HEK293T (cell line): ENCODE data around the gene MLH3.

ENCODE experiments used
- CTCF ChIA-PET: fragments of 350-600 bp; formaldehyde crosslinking; extraction: SDS; loops from one replicate; lab custom pipeline; 2021; ENCODE audit warnings: antibody characterized with exemption, inconsistent platforms; lab: Yijun Ruan, JAX
- POLR2A ChIA-PET: fragments of 350-600 bp; formaldehyde crosslinking; extraction: SDS; loops from one replicate; lab custom pipeline; 2020; ENCODE audit warnings: antibody characterized with exemption, inconsistent platforms; lab: Yijun Ruan, JAX
- DNase-seq: peaks from one replicate; pipeline ENCODE4 v3.0.0; 2012; ENCODE audit warnings: mixed read lengths; ENCODE audit errors: extremely low spot score
- ARNT ChIP-seq: fragments of 450-650 bp; IDR thresholded peaks from 2 replicates; pipeline ENCODE4 v1.6.1; 2017; ENCODE audit warnings: mild to moderate bottlenecking
- BHLHE40 ChIP-seq: fragments of 450-650 bp; IDR thresholded peaks from 2 replicates; pipeline ENCODE4 v1.6.1; 2016; ENCODE audit warnings: mild to moderate bottlenecking, moderate library complexity, borderline replicate concordance
- CTBP1 ChIP-seq: fragments of 450-650 bp; IDR thresholded peaks from 2 replicates; pipeline ENCODE4 v1.6.1; 2016; ENCODE audit warnings: borderline replicate concordance
- ELF4 ChIP-seq: fragments of 450-650 bp; IDR thresholded peaks from 2 replicates; pipeline ENCODE4 v1.6.1; 2017; ENCODE audit warnings: antibody characterized with exemption
- FOXA1 ChIP-seq: fragments of 450-650 bp; IDR thresholded peaks from 2 replicates; pipeline ENCODE4 v1.6.1; 2016; ENCODE audit warnings: mild to moderate bottlenecking
- FOXK2 ChIP-seq: fragments of 450-650 bp; IDR thresholded peaks from 2 replicates; pipeline ENCODE4 v1.6.1; 2016; ENCODE audit warnings: mild to moderate bottlenecking
- FOXM1 ChIP-seq: fragments of 450-650 bp; IDR thresholded peaks from 2 replicates; pipeline ENCODE4 v1.6.1; 2017; ENCODE audit warnings: mild to moderate bottlenecking, borderline replicate concordance
- HDGF ChIP-seq: fragments of 450-650 bp; IDR thresholded peaks from 2 replicates; pipeline ENCODE4 v1.6.1; 2017; ENCODE audit warnings: antibody characterized with exemption, borderline replicate concordance
- L3MBTL2 ChIP-seq: fragments of 450-650 bp; conservative IDR thresholded peaks from 2 replicates; pipeline ENCODE4 v1.6.1; 2016; ENCODE audit warnings: mild to moderate bottlenecking
- LEF1 ChIP-seq: fragments of 450-650 bp; IDR thresholded peaks from 2 replicates; pipeline ENCODE4 v1.6.1; 2017; ENCODE audit warnings: mild to moderate bottlenecking, borderline replicate concordance
- NFRKB ChIP-seq: fragments of 450-650 bp; IDR thresholded peaks from 2 replicates; pipeline ENCODE4 v1.6.1; 2016; ENCODE audit warnings: mild to moderate bottlenecking, moderate library complexity
- PKNOX1 ChIP-seq: fragments of 450-650 bp; IDR thresholded peaks from 2 replicates; pipeline ENCODE4 v1.6.1; 2016
- SP1 ChIP-seq: fragments of 450-650 bp; IDR thresholded peaks from 2 replicates; pipeline ENCODE4 v1.6.1; 2017
- SUZ12 ChIP-seq: fragments of 450-650 bp; IDR thresholded peaks from 2 replicates; pipeline ENCODE4 v1.6.1; 2016; ENCODE audit warnings: mild to moderate bottlenecking
- TARDBP ChIP-seq: fragments of 450-650 bp; IDR thresholded peaks from 2 replicates; pipeline ENCODE4 v1.6.1; 2016
- ZNF384 ChIP-seq: fragments of 450-650 bp; IDR thresholded peaks from 2 replicates; pipeline ENCODE4 v1.6.1; 2016

The MLH3 gene

GRCh38 chr14:75030147-75030546 lies 21.1 kb downstream of the MLH3 start:
- DNase-seq, result no peak
- ChIA-PET CTCF (no interaction called here), POLR2A (no interaction called here)
- TF ChIP-seq NFRKB, result no peak
- TF ChIP-seq FOXK2, result no peak
- TF ChIP-seq BHLHE40, result no peak
- no peak for TF ChIP-seq ARNT
- no peak for TF ChIP-seq HDGF
- no peak for TF ChIP-seq FOXM1
- no peak for TF ChIP-seq L3MBTL2
- TF ChIP-seq SP1, result no peak
- TF ChIP-seq LEF1, result no peak
- no peak for TF ChIP-seq CTBP1

- no peak for DNase-seq
- no peak for TF ChIP-seq FOXM1
- no peak for TF ChIP-seq ELF4
- TF ChIP-seq BHLHE40, result no peak
- no peak for TF ChIP-seq NFRKB
- TF ChIP-seq SP1, result no peak
- no peak for TF ChIP-seq PKNOX1
- no peak for TF ChIP-seq CTBP1
- no peak for TF ChIP-seq FOXK2
- no peak for TF ChIP-seq HDGF
- POLR2A ChIA-PET, result no interaction called here
- CTCF ChIA-PET, result no interaction called here
Measured at GRCh38 chr14:75025876-75026275, 25.4 kb downstream of the MLH3 start.

DNA sequence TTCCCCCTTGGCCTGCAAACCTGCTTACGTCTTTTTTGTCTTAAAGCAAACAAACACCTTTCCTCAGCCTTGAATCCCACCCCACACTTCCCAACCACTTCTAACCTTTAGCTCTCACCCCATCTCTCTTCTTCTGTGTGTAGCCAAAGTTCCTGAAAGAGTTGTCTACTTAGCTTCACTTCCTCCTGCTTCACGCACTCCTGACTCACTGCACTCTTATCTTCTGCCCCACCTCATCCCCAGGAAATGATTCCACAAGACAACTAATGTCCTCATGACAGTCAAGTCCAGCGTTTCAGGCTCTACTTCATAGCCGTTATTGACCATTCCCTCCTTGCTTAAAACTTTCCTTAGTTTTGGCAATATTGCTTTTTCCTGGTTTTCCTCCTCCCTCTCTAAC lies 26.2 kb downstream of the MLH3 start:
- CTCF ChIA-PET, result interaction anchor here (1.6 kb wide), 1 partner anchor 44 kb away, joined by 3 read pairs; no protein-coding TSS in a partner anchor

DNA sequence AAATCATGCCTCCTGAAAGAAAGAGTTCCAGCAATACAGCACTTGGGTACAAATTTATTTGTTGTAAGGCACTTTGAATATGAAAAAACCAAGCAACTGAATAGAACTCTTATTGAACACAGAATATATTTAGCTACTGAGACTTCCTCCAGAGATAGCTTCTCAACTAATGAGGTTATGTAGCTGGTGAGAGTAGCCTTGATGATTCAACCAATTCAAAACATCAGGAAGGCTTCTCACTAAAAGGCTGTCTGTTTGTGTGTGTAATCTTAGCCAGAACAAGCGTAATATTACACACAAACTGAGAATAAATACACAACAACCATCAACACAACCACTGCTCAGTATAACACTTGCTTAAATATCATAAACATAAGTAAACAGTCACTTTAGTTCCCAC lies 28.2 kb downstream of the MLH3 start:
- TF ChIP-seq ELF4, result no peak
- TF ChIP-seq CTBP1, result no peak
- TF ChIP-seq BHLHE40, result no peak
- TF ChIP-seq TARDBP, result no peak
- no peak for TF ChIP-seq FOXA1
- TF ChIP-seq FOXK2, result no peak
- TF ChIP-seq HDGF, result no peak
- no peak for TF ChIP-seq FOXM1
- no peak for TF ChIP-seq SP1
- TF ChIP-seq PKNOX1, result no peak
- TF ChIP-seq ZNF384, result no peak
- no peak for TF ChIP-seq NFRKB
- no peak for TF ChIP-seq LEF1
- no peak for TF ChIP-seq SUZ12
- TF ChIP-seq ARNT, result no peak
- no peak for TF ChIP-seq L3MBTL2
- CTCF ChIA-PET, result interaction anchor here (1.2 kb wide), 1 partner anchor 78 kb away, joined by 3 read pairs; no protein-coding TSS in a partner anchor
- POLR2A ChIA-PET, result interaction anchor here (2.0 kb wide), 1 partner anchor 41 kb away, joined by 6 read pairs; the partner anchor contains the start of gene ACYP1
- DNase-seq, result no peak

More for the DNA sequence above, 26.2 kb downstream of the MLH3 start:
- no peak for DNase-seq
- TF ChIP-seq LEF1, result no peak
- no peak for TF ChIP-seq FOXM1
- TF ChIP-seq FOXK2, result no peak
- no peak for TF ChIP-seq HDGF
- TF ChIP-seq PKNOX1, result no peak
- no peak for TF ChIP-seq SP1
- TF ChIP-seq ARNT, result no peak
- no peak for TF ChIP-seq TARDBP
- TF ChIP-seq SUZ12, result no peak
- no peak for TF ChIP-seq CTBP1
- no peak for TF ChIP-seq L3MBTL2
- no peak for TF ChIP-seq BHLHE40
- no peak for TF ChIP-seq FOXA1
- no peak for TF ChIP-seq NFRKB
- no peak for TF ChIP-seq ZNF384
- POLR2A ChIA-PET, result no interaction called here

GRCh38 chr14:75022655-75023054 lies 28.6 kb downstream of the MLH3 start:
- ChIA-PET POLR2A (interaction anchor here (2.0 kb wide), 1 partner anchor 41 kb away, joined by 6 read pairs; the partner anchor contains the start of gene ACYP1), CTCF (interaction anchor here (1.1 to 1.2 kb wide), 2 partner anchors 78 to 117 kb away, joined by 3 read pairs; no protein-coding TSS in a partner anchor)
- TF ChIP-seq ZNF384, result no peak
- no peak for TF ChIP-seq FOXM1
- TF ChIP-seq ARNT, result no peak
- TF ChIP-seq FOXA1, result no peak
- TF ChIP-seq LEF1, result no peak
- TF ChIP-seq HDGF, result no peak
- TF ChIP-seq SUZ12, result no peak
- TF ChIP-seq CTBP1, result no peak
- no peak for TF ChIP-seq SP1
- no peak for TF ChIP-seq TARDBP
- no peak for TF ChIP-seq PKNOX1
- TF ChIP-seq BHLHE40, result no peak
- TF ChIP-seq L3MBTL2, result no peak
- TF ChIP-seq NFRKB, result no peak
- TF ChIP-seq ELF4, result no peak
- TF ChIP-seq FOXK2, result no peak
- peak; percentile 49 for DNase-seq

- no peak for DNase-seq
- ChIA-PET POLR2A (interaction anchor here (0.8 kb wide), 1 partner anchor 63 kb away, joined by 3 read pairs; the partner anchor contains the start of gene PGF), CTCF (no interaction called here)
- no peak for TF ChIP-seq TARDBP
- no peak for TF ChIP-seq ZNF384
- no peak for TF ChIP-seq NFRKB
Measured at GRCh38 chr14:75018694-75019093, 32.6 kb downstream of the MLH3 start.
